HT1080 (cell line): ENCODE data around the gene XIRP2. TPM values are rescaled to one million over a fixed set of nuclear protein-coding genes. Genes with fewer than 3 reads are reported as not detected.
A peak's percentile ranks its signal among the peaks of the same experiment; 100 is the strongest.

Experiments used
- DNase-seq: peaks from one replicate; pipeline ENCODE4 v3.0.0-alpha.2; 2015; ENCODE audit warnings: low read depth
- polyA plus RNA-seq, 2 experiments: library from polyadenylated mRNA; depleted of rRNA; stranded (reverse); fragments of >200 nt; gene quantifications; 2 replicates each; pipeline ENCODE4 v1.2.3, GENCODE V29; 2015
- total RNA-seq: library from RNA; depleted of rRNA; stranded (reverse); fragments of >200 nt; shearing (Covaris generic); gene quantifications from 2 replicates; pipeline ENCODE4 v1.2.3, GENCODE V29; 2014; rRNA removed

The XIRP2 gene, protein sequence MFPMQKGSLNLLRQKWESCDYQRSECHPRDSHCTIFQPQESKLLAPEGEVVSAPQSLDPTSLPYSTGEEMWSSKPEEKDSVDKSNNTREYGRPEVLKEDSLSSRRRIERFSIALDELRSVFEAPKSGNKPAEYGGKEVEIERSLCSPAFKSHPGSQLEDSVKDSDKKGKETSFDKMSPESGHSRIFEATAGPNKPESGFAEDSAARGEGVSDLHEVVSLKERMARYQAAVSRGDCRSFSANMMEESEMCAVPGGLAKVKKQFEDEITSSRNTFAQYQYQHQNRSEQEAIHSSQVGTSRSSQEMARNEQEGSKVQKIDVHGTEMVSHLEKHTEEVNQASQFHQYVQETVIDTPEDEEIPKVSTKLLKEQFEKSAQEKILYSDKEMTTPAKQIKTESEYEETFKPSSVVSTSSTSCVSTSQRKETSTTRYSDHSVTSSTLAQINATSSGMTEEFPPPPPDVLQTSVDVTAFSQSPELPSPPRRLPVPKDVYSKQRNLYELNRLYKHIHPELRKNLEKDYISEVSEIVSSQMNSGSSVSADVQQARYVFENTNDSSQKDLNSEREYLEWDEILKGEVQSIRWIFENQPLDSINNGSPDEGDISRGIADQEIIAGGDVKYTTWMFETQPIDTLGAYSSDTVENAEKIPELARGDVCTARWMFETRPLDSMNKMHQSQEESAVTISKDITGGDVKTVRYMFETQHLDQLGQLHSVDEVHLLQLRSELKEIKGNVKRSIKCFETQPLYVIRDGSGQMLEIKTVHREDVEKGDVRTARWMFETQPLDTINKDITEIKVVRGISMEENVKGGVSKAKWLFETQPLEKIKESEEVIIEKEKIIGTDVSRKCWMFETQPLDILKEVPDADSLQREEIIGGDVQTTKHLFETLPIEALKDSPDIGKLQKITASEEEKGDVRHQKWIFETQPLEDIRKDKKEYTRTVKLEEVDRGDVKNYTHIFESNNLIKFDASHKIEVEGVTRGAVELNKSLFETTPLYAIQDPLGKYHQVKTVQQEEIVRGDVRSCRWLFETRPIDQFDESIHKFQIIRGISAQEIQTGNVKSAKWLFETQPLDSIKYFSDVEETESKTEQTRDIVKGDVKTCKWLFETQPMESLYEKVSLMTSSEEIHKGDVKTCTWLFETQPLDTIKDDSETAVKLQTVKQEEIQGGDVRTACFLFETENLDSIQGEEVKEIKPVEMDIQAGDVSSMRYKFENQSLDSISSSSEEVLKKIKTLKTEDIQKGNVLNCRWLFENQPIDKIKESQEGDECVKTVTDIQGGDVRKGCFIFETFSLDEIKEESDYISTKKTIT (N-terminal part only)
- total RNA-seq, result 0.03 and 0.18 TPM in 2 replicates
- 0.03 TPM in 1 of 2 replicates, not detected in the other for polyA plus RNA-seq (2015; cell fraction: cytosol; rRNA removed)
- polyA plus RNA-seq (2015; cell fraction: nucleus; rRNA removed), result 0.34 and 0.44 TPM in 2 replicates

DNA sequence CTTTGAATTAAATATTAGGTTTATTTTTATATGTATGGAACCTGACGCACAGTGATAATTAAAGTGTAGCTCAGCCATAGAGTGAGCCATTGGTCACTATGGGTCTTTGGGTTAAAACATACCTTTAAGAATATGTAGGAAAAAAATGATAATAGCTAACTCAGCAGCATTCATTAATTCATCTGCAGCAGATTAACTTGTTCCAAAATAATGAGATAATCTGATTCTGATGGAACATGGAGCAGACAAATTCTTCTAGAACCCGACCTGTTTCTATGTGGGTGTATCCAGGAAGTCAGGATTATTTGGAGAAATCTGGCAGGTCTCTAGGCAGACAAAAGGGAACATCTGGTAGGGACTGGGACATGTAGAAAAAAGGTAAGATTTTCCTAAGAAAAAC lies at the start of gene XIRP2:
Gene XIRP2, plus strand, starts transcription at position 301 of the 400 bp plus-strand sequence. CDS start 15,003 bp downstream, outside the sequence.
- no peak for DNase-seq

DNA sequence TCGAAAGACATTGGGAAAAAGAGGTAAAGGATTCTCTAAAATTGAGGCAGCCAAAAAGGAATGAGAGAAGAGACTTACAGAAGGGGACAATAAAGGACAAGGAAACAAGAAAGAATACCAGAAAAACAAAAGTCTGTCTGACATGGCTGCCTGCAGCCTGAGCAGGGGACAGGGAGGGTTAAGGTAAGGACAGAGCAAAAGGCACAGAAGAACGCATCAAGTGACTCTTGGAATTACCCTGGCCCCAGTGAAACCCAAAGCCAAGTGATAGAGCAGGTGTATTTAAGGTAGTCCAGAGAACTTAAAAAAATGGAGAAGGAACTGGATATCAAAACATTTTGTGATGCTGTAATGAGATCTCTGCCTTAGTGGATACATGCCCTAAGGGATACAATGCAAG lies 47.1 kb upstream of the XIRP2 start:
- no peak for DNase-seq

DNA sequence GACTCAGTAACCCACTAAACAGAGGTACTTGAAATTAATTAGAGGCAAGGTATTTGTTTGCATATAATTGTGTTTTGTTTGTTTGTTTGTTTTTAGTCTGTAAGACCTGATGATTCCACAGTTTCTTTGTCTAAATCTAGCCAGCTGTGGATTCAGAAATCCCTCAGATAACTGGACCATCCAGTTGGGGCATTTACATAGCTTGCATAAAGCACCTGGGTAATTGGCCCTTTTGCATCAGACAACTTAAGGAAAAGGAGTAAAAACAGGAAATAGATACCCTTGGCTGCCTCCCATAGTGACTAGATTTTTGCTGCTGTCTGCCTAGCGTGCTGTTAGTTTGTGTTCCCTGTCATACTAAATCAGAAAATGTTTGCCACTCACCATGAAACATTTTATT lies 46.6 kb upstream of the XIRP2 start:
- DNase-seq, result no peak

DNA sequence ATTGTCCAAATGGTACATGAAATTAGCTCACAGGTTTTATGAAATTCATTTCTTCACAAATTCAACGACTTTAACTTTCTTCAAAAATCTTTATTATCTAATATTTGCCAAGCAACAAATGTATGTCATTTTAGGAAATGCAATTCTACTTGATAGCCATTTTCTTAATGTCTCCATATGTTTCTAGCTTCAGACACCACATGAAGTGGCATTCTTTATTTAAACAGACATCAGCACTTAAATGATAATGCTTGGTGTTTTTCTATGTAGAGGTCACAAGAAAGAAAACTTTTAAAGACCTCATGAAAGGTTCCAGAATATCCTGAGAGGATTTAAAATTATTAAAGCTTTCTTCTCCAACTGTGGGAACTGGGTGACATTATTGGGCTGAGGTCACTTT lies 44.2 kb upstream of the XIRP2 start:
- DNase-seq, result no peak

DNA sequence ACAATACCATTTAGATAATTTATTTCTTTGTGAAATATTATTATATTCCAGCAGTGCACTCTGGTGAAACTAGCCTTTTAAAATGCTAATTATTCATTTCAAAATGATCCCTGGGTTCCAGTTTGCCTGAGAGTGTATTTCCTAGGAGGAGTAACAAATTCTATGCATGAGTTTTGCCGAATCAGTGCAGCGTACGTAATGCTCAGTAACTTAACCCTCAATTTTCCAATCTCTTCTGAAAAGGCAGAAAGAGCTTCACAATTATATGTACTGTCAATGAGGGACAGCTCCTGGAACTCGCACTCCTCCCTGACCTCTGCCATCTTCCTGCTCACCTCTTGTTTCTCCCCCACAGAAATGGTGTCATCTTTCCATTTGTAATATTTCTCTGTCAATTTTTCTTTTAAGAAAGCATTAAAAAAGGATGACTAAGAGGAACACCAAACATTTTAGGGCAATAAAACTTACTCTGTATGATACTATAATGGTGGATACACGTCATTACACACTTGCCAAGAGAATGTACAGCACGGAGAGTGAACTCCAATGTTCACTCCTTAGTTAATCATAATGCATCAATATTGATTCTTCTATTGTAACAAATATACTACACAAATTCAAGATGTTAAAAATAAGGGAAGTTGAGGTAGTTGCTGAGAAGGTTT lies 25.7 kb upstream of the XIRP2 start:
- no peak for DNase-seq

DNA sequence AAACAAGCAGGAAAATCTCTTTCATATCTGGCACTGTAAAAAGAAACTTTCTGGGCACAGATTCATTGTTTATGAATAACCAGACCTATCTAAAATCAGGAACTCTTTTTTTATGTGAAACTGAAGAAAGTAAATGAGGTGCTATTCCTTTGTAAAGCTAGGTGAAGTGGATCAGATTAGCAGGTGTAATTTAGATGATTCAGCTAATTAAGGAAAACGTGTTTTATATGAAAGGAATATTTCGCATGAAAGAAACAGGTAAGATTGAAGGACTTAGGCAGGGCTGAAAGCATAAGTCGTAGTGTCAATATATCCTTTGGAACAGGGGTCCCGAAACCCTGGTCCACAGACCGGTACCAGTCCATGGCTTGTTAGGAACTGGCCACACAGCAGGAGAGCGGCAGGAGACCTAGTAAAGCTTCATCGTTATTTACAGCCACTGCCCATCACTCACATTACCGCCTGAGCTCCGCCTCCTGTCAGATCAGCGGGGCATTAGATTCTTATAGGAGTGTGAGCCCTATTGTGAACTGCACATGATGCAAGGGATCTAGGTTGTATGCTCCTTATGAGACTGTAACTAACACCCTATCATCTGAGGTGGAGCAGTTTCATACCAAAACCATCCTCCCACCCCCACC lies 20.3 kb upstream of the XIRP2 start:
- no peak for DNase-seq

DNA sequence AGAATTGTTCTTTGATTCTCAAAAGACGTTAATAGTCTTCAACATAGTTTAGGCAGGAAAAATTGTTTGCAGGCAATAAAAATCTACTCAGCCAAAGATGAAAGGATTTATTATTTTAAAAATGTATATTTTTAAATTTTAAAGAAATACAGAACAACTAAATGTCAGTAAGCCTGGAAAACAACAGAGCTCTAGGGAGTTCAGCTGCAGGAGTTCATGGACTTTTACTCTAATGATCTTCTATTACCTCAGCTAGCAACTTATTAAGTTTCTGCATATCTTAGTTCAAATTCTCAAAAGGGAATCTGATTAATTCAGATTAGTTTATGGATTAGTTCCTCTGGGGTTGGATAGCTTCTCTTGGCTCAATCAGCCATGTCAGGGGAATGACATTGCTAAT lies 17.9 kb upstream of the XIRP2 start:
- no peak for DNase-seq

DNA sequence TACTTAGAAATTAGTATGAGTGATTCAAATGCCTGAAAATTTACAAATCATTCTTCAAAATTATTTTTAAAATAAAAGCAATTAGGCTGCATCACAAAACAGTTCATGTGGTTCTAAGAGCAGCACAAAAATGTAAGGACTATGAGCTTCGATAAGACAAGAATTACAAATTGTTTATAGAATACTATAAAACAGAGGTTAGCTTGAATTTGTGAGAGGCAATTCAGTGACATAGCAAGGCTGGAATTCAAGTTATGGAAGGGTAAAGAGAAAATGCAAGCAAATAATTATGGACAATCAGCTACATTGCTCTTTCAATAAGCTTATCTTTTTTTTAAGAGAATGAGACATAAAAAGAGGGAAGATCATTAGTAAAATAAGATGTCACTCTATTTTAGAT lies 7.1 kb upstream of the XIRP2 start:
- no peak for DNase-seq

DNA sequence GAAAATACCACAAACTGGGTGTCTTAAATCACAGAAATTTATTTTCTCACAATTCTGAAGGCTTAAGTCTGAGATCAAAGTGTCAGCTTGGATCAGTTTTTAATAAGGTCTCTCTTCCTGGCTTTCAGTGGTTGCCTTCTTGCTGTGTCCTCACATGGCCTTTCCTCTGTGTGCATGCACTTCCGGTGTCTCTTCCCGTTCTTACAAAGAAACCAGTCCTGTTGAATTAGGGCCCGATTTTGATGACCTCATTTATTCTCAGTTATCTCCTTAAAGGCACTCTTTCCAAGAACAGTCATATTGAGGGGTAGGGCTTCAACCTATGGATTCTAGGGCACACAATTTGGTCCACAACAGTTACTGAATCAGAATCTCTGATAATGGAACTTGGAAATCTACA lies 5.4 kb upstream of the XIRP2 start:
- DNase-seq, result peak; percentile 29

DNA sequence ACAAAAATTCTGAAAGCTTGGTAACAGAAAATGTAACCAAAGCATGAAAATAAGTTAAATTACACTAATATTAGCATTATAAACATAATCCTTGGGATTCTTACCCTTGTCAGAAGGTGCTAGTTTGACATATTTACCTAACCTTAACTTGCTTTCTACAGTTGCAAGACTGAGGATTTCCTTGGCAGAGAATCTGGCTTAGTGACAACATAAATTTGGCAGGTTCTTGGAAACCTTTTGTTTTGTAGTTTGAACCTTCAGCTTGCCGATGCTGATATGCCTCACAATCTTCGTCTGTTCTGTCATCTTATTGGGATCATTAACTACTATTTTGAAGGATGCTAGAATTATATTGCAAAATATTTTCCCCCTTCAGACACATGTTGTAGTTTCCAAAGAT lies 3.4 kb downstream of the XIRP2 start:
- no peak for DNase-seq

DNA sequence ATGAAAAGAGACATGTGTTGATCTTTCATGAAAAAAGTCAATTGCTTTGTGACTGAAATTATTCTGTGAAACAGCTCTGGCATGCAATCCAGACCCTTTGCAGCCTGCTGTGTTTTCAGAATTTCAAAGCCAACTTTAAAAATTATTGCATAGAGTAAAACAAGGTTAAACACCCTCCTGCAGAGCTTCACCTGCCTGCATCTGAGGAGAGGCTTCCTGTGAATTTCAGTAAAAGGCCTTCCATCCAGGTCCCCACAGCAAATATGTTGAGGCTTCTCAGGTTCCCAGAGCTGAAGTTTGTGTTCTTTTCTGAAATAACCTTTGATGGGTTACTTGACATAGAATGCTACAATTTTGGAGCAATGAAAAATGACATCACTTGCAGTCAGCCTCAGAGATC lies 4.1 kb downstream of the XIRP2 start:
- DNase-seq, result no peak

DNA sequence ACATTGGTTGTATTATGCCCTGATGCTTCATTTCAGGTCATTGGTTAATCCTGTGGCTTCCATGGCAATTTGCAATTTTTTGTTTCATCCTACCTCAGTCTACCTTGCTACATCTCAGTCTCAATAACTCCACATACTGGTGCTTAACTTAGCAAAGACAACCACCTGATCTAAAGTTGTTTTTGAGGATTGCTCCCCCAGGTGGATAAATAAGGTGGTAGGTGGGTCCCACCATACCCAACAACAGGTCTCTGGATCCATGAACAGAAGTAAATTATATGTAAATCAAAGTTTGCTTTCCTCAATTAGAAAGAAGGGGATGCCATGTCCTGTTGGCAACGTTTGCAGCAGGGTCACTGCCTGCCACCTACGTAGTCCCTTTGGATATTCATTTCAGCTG lies 7.0 kb downstream of the XIRP2 start:
- no peak for DNase-seq

DNA sequence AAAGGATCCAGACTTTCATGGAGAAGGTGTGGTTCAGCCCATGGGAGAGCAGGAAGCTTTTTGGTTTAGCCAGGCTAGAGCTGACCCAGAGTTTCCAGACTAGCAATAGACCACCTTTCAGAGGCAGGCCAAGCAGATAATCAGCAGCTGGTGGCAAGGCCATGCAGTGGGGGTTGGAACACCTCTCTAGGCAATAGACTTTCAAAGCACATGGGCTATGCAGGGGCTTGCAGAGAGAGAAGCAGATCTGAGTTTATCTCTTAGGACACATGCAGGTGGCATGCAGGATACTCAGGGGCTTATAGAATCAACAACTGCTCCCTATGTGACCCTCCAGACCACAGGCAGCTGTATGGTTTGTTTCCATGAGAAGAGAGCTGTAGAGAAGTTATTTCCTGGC lies 9.4 kb downstream of the XIRP2 start:
- no peak for DNase-seq

DNA sequence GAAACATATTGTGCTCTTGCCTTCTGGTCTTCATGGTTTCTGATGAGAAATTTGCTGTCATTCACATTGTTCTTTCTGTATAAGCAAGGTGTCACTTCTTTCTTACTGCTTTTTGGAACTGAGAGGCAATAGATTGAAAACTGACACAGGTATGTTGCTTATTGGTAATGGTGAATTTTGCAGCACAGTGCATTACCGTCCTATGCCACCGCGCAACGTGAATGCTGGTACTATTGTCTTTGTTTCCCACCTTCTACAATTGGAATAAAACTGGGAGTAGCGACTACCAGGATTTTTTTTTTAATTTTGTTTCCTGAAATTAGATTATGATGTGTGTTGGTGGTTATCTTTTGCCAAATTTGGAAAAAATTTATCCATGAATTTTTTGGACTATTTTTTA lies 11.4 kb downstream of the XIRP2 start:
- DNase-seq, result no peak

DNA sequence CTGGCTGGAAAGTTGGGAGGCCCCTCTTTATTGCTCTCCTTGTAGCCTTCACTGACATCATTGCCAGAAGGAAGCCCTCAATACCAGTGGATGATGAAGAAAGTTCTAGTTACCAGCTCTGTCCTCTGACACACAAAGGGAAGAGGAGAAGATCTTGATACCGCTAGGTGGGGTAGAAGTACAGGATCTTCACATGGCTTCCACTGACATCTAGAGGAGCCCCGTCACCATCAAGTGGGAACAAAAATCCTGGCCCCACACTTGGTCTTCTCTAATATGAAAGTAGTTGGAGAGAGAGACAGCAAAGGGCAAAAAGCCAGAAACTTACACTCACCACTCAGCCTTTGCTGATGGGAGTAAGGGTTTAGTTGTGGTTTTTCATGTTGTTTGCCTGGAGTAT lies 12.4 kb downstream of the XIRP2 start:
- DNase-seq, result peak; percentile 55

DNA sequence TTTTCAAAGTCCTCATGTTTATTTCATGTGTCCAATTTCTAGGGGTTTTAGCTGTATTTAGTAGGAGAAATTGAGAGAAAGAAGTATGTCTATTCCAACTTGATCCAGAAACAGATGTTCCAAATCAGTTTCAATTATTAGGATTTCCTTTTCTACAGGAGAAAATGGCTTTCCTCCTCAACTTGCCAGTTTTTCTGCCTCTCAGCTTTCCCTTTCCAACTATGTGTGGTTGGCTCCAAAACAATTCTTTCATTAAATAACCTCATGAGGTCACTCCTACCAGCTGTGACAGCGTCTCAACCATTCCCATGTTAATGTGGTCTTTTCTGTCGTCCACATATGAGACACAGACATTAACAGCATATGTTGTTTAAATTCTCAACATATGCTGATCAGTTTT lies 13.1 kb downstream of the XIRP2 start:
- DNase-seq, result no peak

DNA sequence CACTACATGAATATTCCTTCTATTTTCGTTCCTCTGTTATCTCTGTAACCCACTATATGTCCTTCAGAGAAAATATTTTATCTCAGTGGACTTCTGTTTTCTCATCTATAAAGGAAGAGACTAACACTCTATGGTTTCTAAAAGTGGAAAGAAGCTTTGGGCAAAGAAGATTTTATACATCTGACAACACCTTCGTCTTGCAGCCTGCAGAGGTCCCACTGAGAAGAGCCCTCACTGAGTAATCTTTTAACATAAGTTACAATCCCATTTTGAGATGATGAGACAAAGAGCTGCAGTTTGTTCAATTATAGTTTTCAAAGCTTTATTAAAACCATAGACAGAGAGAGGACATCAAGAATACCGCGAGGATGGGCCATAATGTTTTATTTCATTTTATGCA lies 28.7 kb downstream of the XIRP2 start:
- no peak for DNase-seq

DNA sequence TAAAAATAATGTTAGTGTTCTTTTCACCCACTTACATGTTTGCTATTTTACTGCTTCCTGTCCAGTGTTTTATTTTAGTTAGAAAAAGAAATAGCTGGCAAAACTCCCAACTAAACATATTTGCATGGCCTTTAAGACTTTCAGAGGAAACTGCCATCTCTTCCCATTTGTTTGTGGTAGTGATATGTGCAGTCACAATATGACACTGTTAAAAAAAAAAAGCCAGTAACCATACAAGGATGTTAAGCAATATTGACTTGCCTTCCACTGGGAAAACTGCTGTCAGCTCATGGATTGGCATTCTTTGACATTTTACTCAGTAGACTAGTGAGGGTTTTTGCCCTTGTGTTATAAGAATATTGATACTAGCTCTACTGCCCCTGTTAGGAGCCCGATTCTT lies 29.1 kb downstream of the XIRP2 start:
- DNase-seq, result no peak

DNA sequence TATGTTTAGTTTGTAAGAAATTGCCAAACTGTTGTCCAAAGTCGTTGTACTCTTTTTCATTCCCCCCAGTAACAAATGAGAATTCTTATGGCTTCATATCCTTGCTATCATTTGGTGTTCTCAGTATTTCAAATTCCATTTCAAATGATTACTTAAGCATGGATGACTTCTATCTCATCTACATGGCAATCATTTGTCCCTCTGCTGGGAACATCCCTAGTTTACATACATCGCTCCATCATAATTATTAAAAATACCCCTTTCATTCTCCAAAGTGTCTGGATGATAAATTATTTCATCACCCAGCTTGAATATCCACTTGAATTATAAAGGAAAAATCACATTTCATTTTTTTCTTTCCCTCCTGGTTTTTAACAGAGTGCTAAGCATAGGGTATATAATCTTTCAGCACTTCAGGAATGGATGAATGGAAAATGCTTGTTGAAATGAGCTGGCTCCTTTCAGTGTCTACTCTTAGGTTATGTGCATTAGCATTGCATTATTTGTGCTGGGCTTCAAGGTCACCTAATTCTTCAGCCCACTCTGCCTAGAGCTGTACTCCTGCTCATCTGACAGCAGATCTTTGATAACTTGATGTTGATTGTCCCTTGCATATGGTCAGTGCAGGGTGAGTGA lies 33.1 kb downstream of the XIRP2 start:
- DNase-seq, result no peak

DNA sequence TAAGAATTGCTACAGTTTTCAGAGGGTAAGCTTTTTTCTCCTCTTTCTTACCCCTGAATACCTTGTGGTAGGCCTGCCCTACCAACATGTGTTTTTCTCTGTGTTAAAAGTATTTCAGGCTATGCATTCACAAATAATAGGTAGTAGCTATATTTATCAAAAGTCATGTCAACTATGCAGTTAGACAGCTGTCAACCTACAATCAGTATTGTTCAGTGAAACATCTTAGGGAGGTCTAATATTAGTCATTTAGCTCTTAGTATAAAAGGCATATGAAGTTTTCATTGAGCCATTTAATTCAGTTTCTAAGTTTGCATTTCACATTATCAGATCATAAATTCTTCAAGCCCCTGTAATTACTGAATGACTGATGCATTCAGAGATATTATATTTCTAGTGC lies 36.7 kb downstream of the XIRP2 start:
- DNase-seq, result no peak
